Measurements from ENCODE around the gene PRPF19. TPM values are rescaled to one million over a fixed set of nuclear protein-coding genes. Genes with fewer than 3 reads are reported as not detected.
"Not testable (repeated sequence)": the region's sequence is repeated elsewhere in the genome, so short reads cannot be mapped to it uniquely, and the experiment has no call there.

Gene PRPF19
- polyA plus RNA-seq, 5 donors = 87.6 to 126 (median 107) TPM

GRCh38 chr11:60910711-60911380, 4.5 kb upstream of the PRPF19 start:
- no peak for DNase-seq

GRCh38 chr11:60910281-60910687, 3.9 kb upstream of the PRPF19 start:
- no peak for DNase-seq

- not testable (repeated sequence) for DNase-seq
These were observed 3.4 kb upstream of the PRPF19 start for GRCh38 chr11:60909680-60910280.

GRCh38 chr11:60908803-60909202, 2.4 kb upstream of the PRPF19 start:
- DNase-seq = no peak

GRCh38 chr11:60905551-60906113, 753 bp downstream of the PRPF19 start:
- DNase-seq = no peak

GRCh38 chr11:60905047-60905446, 1.3 kb downstream of the PRPF19 start:
- no peak for DNase-seq

GRCh38 chr11:60902625-60903024, 3.8 kb downstream of the PRPF19 start:
- no peak for DNase-seq

- DNase-seq = no peak
These were observed 5.5 kb downstream of the PRPF19 start for GRCh38 chr11:60900673-60901404.

GRCh38 chr11:60899977-60900376, 6.4 kb downstream of the PRPF19 start:
- no peak for DNase-seq

GRCh38 chr11:60899046-60899936, 7.1 kb downstream of the PRPF19 start:
- peak in 1 of 2 donors; percentile 19 for DNase-seq

GRCh38 chr11:60897496-60897895, 8.9 kb downstream of the PRPF19 start:
- DNase-seq = no peak

- DNase-seq = no peak
These were observed 10.7 kb downstream of the PRPF19 start for GRCh38 chr11:60895687-60896086.

- DNase-seq = no peak
These were observed 15.2 kb downstream of the PRPF19 start for GRCh38 chr11:60891103-60891741.

GRCh38 chr11:60890696-60891095, 15.7 kb downstream of the PRPF19 start:
- no peak for DNase-seq

- DNase-seq = no peak
These were observed 16.5 kb downstream of the PRPF19 start for GRCh38 chr11:60889869-60890311.

GRCh38 chr11:60887556-60887955, 18.8 kb downstream of the PRPF19 start:
- DNase-seq = no peak

GRCh38 chr11:60880643-60881282, 25.6 kb downstream of the PRPF19 start:
- DNase-seq = no peak

GRCh38 chr11:60879971-60880588, 26.3 kb downstream of the PRPF19 start:
- no peak for DNase-seq

GRCh38 chr11:60879104-60879503, 27.3 kb downstream of the PRPF19 start:
- DNase-seq = no peak

Data from right lung (tissue), 5 donors.